Measurements from ENCODE around the gene MEGF8. TPM values are rescaled to one million over a fixed set of nuclear protein-coding genes. Genes with fewer than 3 reads are reported as not detected.

Gene MEGF8
- total RNA-seq, 1 donor from 2014 or later = 11.6 TPM

- no peak for DNase-seq
Observed at GRCh38 chr19:42420055-42420544, 94.7 kb downstream of the MEGF8 start.

- DNase-seq = no peak
Observed at GRCh38 chr19:42421101-42421500, 95.7 kb downstream of the MEGF8 start.

GRCh38 chr19:42421591-42422031 is 96.2 kb downstream of the MEGF8 start:
- no peak for DNase-seq

GRCh38 chr19:42422092-42422900 is 96.9 kb downstream of the MEGF8 start:
- DNase-seq = no peak

- DNase-seq = no peak
Observed at GRCh38 chr19:42422901-42423461, 97.5 kb downstream of the MEGF8 start.

- peak; percentile 86 for DNase-seq
Observed at GRCh38 chr19:42423462-42424344, 98.3 kb downstream of the MEGF8 start.

GRCh38 chr19:42424345-42424707 is 98.9 kb downstream of the MEGF8 start:
- DNase-seq = no peak

GRCh38 chr19:42424712-42425131 is 99.3 kb downstream of the MEGF8 start:
- no peak for DNase-seq

- DNase-seq = no peak
Observed at GRCh38 chr19:42426643-42427042, 101.2 kb downstream of the MEGF8 start.

- peak; percentile 92 for DNase-seq
Observed at GRCh38 chr19:42427313-42427712, 101.9 kb downstream of the MEGF8 start, which contains the start of gene LIPE. Gene LIPE (minus strand): TSS chr19:42427388. CDS start chr19:42427149, 239 bp downstream.

Small RNAs within 50 kb of the gene (small RNA-seq; reads per million reads assigned to genes)
- not detected for gene MIR8077 (ENCODE audit: low replicate concordance)

Other genes starting within 250 kb of the MEGF8 start
- gene ZNF574, start 249.5 kb upstream of the MEGF8 start, total RNA-seq = 8.7 TPM
- 0.30 TPM for gene POU2F2, start 193.2 kb upstream of the MEGF8 start, total RNA-seq
- 22.1 TPM for gene DEDD2, start 108.0 kb upstream of the MEGF8 start, total RNA-seq
- gene ZNF526, start 105.3 kb upstream of the MEGF8 start, total RNA-seq = 7.1 TPM
- 12.1 TPM for gene GSK3A, start 83.0 kb upstream of the MEGF8 start, total RNA-seq
- 23.5 TPM for gene ERF, start 70.5 kb upstream of the MEGF8 start, total RNA-seq
- gene CIC, start 56.4 kb upstream of the MEGF8 start, total RNA-seq = 22.4 TPM
- gene PRR19, start 23.5 kb upstream of the MEGF8 start, total RNA-seq = 0.20 TPM
- 17.6 TPM for gene PAFAH1B3, start 23.0 kb upstream of the MEGF8 start, total RNA-seq
- gene TMEM145, start 12.3 kb upstream of the MEGF8 start, total RNA-seq = 0.20 TPM
- gene CNFN, start 64.7 kb downstream of the MEGF8 start, total RNA-seq = 11.0 TPM
- 59.7 TPM for gene LIPE, start 101.8 kb downstream of the MEGF8 start, total RNA-seq
- gene CXCL17, start 117.3 kb downstream of the MEGF8 start, total RNA-seq = not detected
- gene CEACAM1, start 202.8 kb downstream of the MEGF8 start, total RNA-seq = 3.5 TPM